ENCODE data around the gene PPP1R12C.

The PPP1R12C gene

GRCh38 chr19:55146705-55147273, 29.4 kb upstream of the PPP1R12C start:
- DNase-seq (ENCODE audit: low read depth): no peak

- DNase-seq (ENCODE audit: low read depth): no peak
Observed at GRCh38 chr19:55146078-55146704, 28.8 kb upstream of the PPP1R12C start.

GRCh38 chr19:55145232-55145631, 27.8 kb upstream of the PPP1R12C start:
- no peak for DNase-seq (ENCODE audit: low read depth)

GRCh38 chr19:55141696-55142095, 24.3 kb upstream of the PPP1R12C start:
- DNase-seq (ENCODE audit: low read depth): no peak

- no peak for DNase-seq (ENCODE audit: low read depth)
Observed at GRCh38 chr19:55137915-55138314, 20.5 kb upstream of the PPP1R12C start.

- DNase-seq (ENCODE audit: low read depth): no peak
Observed at GRCh38 chr19:55136399-55137102, 19.1 kb upstream of the PPP1R12C start.

- DNase-seq (ENCODE audit: low read depth): no peak
Observed at GRCh38 chr19:55134736-55135135, 17.3 kb upstream of the PPP1R12C start.

- no peak for DNase-seq (ENCODE audit: low read depth)
Observed at GRCh38 chr19:55133639-55134444, 16.4 kb upstream of the PPP1R12C start.

GRCh38 chr19:55132453-55133129, 15.2 kb upstream of the PPP1R12C start:
- no peak for DNase-seq (ENCODE audit: low read depth)

- DNase-seq (ENCODE audit: low read depth): no peak
Observed at GRCh38 chr19:55131421-55131820, 14.0 kb upstream of the PPP1R12C start.

GRCh38 chr19:55119053-55119452, 1.6 kb upstream of the PPP1R12C start:
- no peak for DNase-seq (ENCODE audit: low read depth)

- DNase-seq (ENCODE audit: low read depth): no peak
Observed at GRCh38 chr19:55118401-55118991, 1.1 kb upstream of the PPP1R12C start.

- DNase-seq (ENCODE audit: low read depth): peak; percentile 98
Observed at GRCh38 chr19:55117663-55118391, 390 bp upstream of the PPP1R12C start.

GRCh38 chr19:55116232-55116858, 1.1 kb downstream of the PPP1R12C start:
- no peak for DNase-seq (ENCODE audit: low read depth)

- no peak for DNase-seq (ENCODE audit: low read depth)
Observed at GRCh38 chr19:55115446-55116065, 1.9 kb downstream of the PPP1R12C start.

- DNase-seq (ENCODE audit: low read depth): no peak
Observed at GRCh38 chr19:55114566-55115145, 2.8 kb downstream of the PPP1R12C start.

- DNase-seq (ENCODE audit: low read depth): no peak
Observed at GRCh38 chr19:55113570-55114039, 3.8 kb downstream of the PPP1R12C start.

- no peak for DNase-seq (ENCODE audit: low read depth)
Observed at GRCh38 chr19:55112777-55113569, 4.5 kb downstream of the PPP1R12C start.
